Neural progenitor cell (in vitro differentiated cells): ENCODE measurements around the gene TNFSF12. TPM values are rescaled to one million over a fixed set of nuclear protein-coding genes. Genes with fewer than 3 reads are reported as not detected.

Experiments used
- DNase-seq: peaks from one replicate; pipeline ENCODE4 v3.0.0-alpha.2; 2016; ENCODE audit warnings: low spot score
- H2AFZ ChIP-seq: fragments of 200-600 bp; sonication (generic); replicated peaks from 2 replicates; pipeline ENCODE4 v1.6.1; 2016; ENCODE audit warnings: antibody characterized with exemption
- H3F3A ChIP-seq: fragments of 200-600 bp; sonication (generic); 2 replicates; pipeline ENCODE4 v1.6.1; 2016; ENCODE audit warnings: antibody characterized with exemption, low read depth
- H3K27ac ChIP-seq: fragments of 200-600 bp; sonication (generic); 2 replicates; pipeline ENCODE4 v1.5.1; 2016; ENCODE audit warnings: mild to moderate bottlenecking
- H3K27me3 ChIP-seq: fragments of 200-600 bp; sonication (generic); 2 replicates; pipeline ENCODE4 v1.6.1; 2016; ENCODE audit warnings: mild to moderate bottlenecking, moderate library complexity
- H3K36me3 ChIP-seq: fragments of 200-600 bp; sonication (generic); 2 replicates; pipeline ENCODE4 v1.5.1; 2016
- H3K4me1 ChIP-seq: fragments of 200-600 bp; sonication (generic); 2 replicates; pipeline ENCODE4 v1.6.1; 2016; ENCODE audit warnings: mixed run types
- H3K4me2 ChIP-seq: fragments of 200-600 bp; sonication (generic); 2 replicates; pipeline ENCODE4 v1.6.1; 2016
- H3K4me3 ChIP-seq: fragments of 200-600 bp; sonication (generic); 2 replicates; pipeline ENCODE4 v1.5.1; 2016
- H3K79me2 ChIP-seq: fragments of 200-600 bp; sonication (generic); 2 replicates; pipeline ENCODE4 v1.6.1; 2016; ENCODE audit warnings: low read depth
- H3K9ac ChIP-seq: fragments of 200-600 bp; sonication (generic); 2 replicates; pipeline ENCODE4 v1.6.1; 2016
- H3K9me3 ChIP-seq: fragments of 200-600 bp; sonication (generic); 2 replicates; pipeline ENCODE4 v1.5.1; 2016; ENCODE audit warnings: low read depth
- H4K20me1 ChIP-seq: fragments of 200-600 bp; sonication (generic); 2 replicates; pipeline ENCODE4 v1.6.1; 2016; ENCODE audit warnings: low read depth
- H3K27ac Mint-ChIP-seq: 3 replicates; pipeline ENCODE4 v1.8.0; 2021; ENCODE audit warnings: mixed read lengths
- H3K27me3 Mint-ChIP-seq: 2 replicates; pipeline ENCODE4 v1.8.0; 2022; ENCODE audit warnings: low read depth, mild to moderate bottlenecking, inconsistent platforms, moderate library complexity, mixed read lengths; ENCODE audit not compliant: insufficient read depth
- H3K36me3 Mint-ChIP-seq: 3 replicates; pipeline ENCODE4 v1.8.0; 2021; ENCODE audit warnings: mixed read lengths
- H3K4me1 Mint-ChIP-seq: 3 replicates; pipeline ENCODE4 v1.8.0; 2021; ENCODE audit warnings: mixed read lengths
- H3K4me3 Mint-ChIP-seq: 3 replicates; pipeline ENCODE4 v1.8.0; 2021; ENCODE audit warnings: mild to moderate bottlenecking, moderate library complexity, mixed read lengths
- H3K9me3 Mint-ChIP-seq: 3 replicates; pipeline ENCODE4 v1.8.0; 2020; ENCODE audit warnings: mixed read lengths
- EZH2 ChIP-seq: fragments of 200-600 bp; sonication (generic); IDR thresholded peaks from 2 replicates; pipeline ENCODE4 v1.6.1; 2017; ENCODE audit warnings: antibody characterized with exemption, mild to moderate bottlenecking, moderate library complexity
- EZH2phosphoT487 ChIP-seq: fragments of 200-600 bp; sonication (generic); IDR thresholded peaks from 2 replicates; pipeline ENCODE4 v1.6.1; 2017; ENCODE audit warnings: antibody characterized with exemption
- small RNA-seq: library from RNA; depleted of rRNA; stranded (forward); fragments of <200 nt; gene quantifications from one replicate; pipeline ENCODE3, GENCODE V24; 2015
- total RNA-seq: library from RNA; depleted of rRNA; stranded (reverse); fragments of >200 nt; gene quantifications from 2 replicates; pipeline ENCODE4 v1.2.3, GENCODE V29; 2015; ENCODE audit warnings: low replicate concordance
- TF ChIP-seq, protein P1 (sequence below): fragments of 200-600 bp; sonication (generic); IDR thresholded peaks from 2 replicates; pipeline ENCODE4 v1.5.1; 2017; ENCODE audit warnings: antibody characterized with exemption, mild to moderate bottlenecking

Gene TNFSF12
- total RNA-seq, 1 donor from 2014 or later, result 0.75 TPM

DNA sequence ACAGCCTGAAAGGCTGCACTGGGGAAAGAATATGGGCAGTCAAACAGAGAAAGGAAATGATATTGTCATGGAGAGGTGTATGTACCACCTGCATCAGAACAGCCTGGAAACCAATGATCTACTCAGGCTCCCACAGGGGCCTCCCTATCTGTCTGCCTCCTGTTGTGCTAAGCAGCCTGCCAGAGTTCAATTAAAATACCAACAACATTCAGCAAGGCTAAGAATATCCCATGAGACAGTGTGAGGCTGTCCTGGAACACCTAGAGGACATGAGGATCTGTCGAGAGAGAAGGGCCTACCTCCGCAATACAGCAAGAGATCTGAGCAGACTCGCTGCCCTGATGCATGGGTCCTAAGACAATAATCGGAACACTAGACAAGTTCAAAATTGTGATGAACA, 57.4 kb downstream of the TNFSF12 start:
- H3K4me3 Mint-ChIP-seq, result no peak overlapping the region

More for the DNA sequence above, 57.4 kb downstream of the TNFSF12 start:
- H3K4me1 ChIP-seq, result no peaks in the 10 kb centered on the region
- no peak overlapping the region for H2AFZ ChIP-seq
- TF ChIP-seq, protein P1, sequence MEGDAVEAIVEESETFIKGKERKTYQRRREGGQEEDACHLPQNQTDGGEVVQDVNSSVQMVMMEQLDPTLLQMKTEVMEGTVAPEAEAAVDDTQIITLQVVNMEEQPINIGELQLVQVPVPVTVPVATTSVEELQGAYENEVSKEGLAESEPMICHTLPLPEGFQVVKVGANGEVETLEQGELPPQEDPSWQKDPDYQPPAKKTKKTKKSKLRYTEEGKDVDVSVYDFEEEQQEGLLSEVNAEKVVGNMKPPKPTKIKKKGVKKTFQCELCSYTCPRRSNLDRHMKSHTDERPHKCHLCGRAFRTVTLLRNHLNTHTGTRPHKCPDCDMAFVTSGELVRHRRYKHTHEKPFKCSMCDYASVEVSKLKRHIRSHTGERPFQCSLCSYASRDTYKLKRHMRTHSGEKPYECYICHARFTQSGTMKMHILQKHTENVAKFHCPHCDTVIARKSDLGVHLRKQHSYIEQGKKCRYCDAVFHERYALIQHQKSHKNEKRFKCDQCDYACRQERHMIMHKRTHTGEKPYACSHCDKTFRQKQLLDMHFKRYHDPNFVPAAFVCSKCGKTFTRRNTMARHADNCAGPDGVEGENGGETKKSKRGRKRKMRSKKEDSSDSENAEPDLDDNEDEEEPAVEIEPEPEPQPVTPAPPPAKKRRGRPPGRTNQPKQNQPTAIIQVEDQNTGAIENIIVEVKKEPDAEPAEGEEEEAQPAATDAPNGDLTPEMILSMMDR, result no peak
- TF ChIP-seq EZH2phosphoT487 (no peak), EZH2 (no peak)
- peaks cover 58% of the 10 kb centered on the region for H4K20me1 ChIP-seq
- H3K9me3 Mint-ChIP-seq, result no peaks in the 10 kb centered on the region
- no peak overlapping the region for H3K27ac Mint-ChIP-seq
- no peak overlapping the region for H3K27ac ChIP-seq
- no peaks in the 10 kb centered on the region for H3K9me3 ChIP-seq
- peaks cover 10% of the 10 kb centered on the region for H3K4me1 Mint-ChIP-seq
- no peaks in the 10 kb centered on the region for H3K27me3 Mint-ChIP-seq
- peaks cover 54% of the 10 kb centered on the region for H3K79me2 ChIP-seq
- H3F3A ChIP-seq, result no peaks in the 10 kb centered on the region
- H3K36me3 Mint-ChIP-seq, result peaks cover 44% of the 10 kb centered on the region
- H3K36me3 ChIP-seq, result peaks cover 6% of the 10 kb centered on the region
- no peak overlapping the region for H3K4me2 ChIP-seq
- H3K27me3 ChIP-seq, result no peaks in the 10 kb centered on the region
- no peak overlapping the region for H3K4me3 ChIP-seq
- no peak for DNase-seq
- H3K9ac ChIP-seq, result no peak overlapping the region

Small RNAs within 50 kb of the gene (small RNA-seq; reads per million reads assigned to genes)
- gene CD68, result 0.09 reads per million
- not detected for gene RF00019
- gene SNORA48, result not detected
- not detected for gene SNORD10

Other genes starting within 250 kb of the TNFSF12 start
- 251 and 370 TPM in 2 replicates for gene EIF5A, start 241.4 kb upstream of the TNFSF12 start, total RNA-seq
- gene GPS2, start 233.7 kb upstream of the TNFSF12 start, total RNA-seq, result 20.5 and 41.8 TPM in 2 replicates
- 5.1 and 26.3 TPM in 2 replicates for gene NEURL4, start 219.7 kb upstream of the TNFSF12 start, total RNA-seq
- 0.65 and 2.7 TPM in 2 replicates for gene ACAP1, start 212.5 kb upstream of the TNFSF12 start, total RNA-seq
- 2.7 and 8.2 TPM in 2 replicates for gene KCTD11, start 196.9 kb upstream of the TNFSF12 start, total RNA-seq
- not detected in 2 replicates for gene TMEM95, start 193.9 kb upstream of the TNFSF12 start, total RNA-seq
- 1.8 and 4.0 TPM in 2 replicates for gene TNK1, start 168.0 kb upstream of the TNFSF12 start, total RNA-seq
- 6.6 and 17.5 TPM in 2 replicates for gene PLSCR3, start 154.5 kb upstream of the TNFSF12 start, total RNA-seq
- 72.0 and 152 TPM in 2 replicates for gene TMEM256, start 145.0 kb upstream of the TNFSF12 start, total RNA-seq
- gene NLGN2, start 141.2 kb upstream of the TNFSF12 start, total RNA-seq, result 13.9 and 36.5 TPM in 2 replicates
- gene SPEM1, start 128.7 kb upstream of the TNFSF12 start, total RNA-seq, result not detected in 2 replicates
- not detected in 2 replicates for gene SPEM2, start 123.4 kb upstream of the TNFSF12 start, total RNA-seq
- gene SPEM3, start 120.2 kb upstream of the TNFSF12 start, total RNA-seq, result not detected in 2 replicates
- gene TMEM102, start 113.6 kb upstream of the TNFSF12 start, total RNA-seq, result 1.0 and 1.6 TPM in 2 replicates
- gene FGF11, start 109.5 kb upstream of the TNFSF12 start, total RNA-seq, result 7.6 and 14.9 TPM in 2 replicates
- 7.4 and 7.5 TPM in 2 replicates for gene CHRNB1, start 104.0 kb upstream of the TNFSF12 start, total RNA-seq
- 5.4 and 15.5 TPM in 2 replicates for gene ZBTB4, start 69.4 kb upstream of the TNFSF12 start, total RNA-seq
- not detected in 2 replicates for gene SLC35G6, start 67.6 kb upstream of the TNFSF12 start, total RNA-seq
- 32.7 and 51.4 TPM in 2 replicates for gene POLR2A, start 64.7 kb upstream of the TNFSF12 start, total RNA-seq
- 0.37 TPM in 1 of 2 replicates, not detected in the other for gene TNFSF13, start 9.7 kb downstream of the TNFSF12 start, total RNA-seq
- 87.9 and 91.6 TPM in 2 replicates for gene SENP3, start 12.9 kb downstream of the TNFSF12 start, total RNA-seq
- 0.95 TPM in 1 of 2 replicates, not detected in the other for gene CD68, start 30.6 kb downstream of the TNFSF12 start, total RNA-seq
- 167 and 177 TPM in 2 replicates for gene MPDU1, start 34.8 kb downstream of the TNFSF12 start, total RNA-seq
- gene SOX15, start 41.0 kb downstream of the TNFSF12 start, total RNA-seq, result 0.51 and 7.6 TPM in 2 replicates
- 42.7 and 65.5 TPM in 2 replicates for gene FXR2, start 65.8 kb downstream of the TNFSF12 start, total RNA-seq
- gene SAT2, start 78.8 kb downstream of the TNFSF12 start, total RNA-seq, result 34.6 and 56.6 TPM in 2 replicates
- 0.46 TPM in 1 of 2 replicates, not detected in the other for gene SHBG, start 81.1 kb downstream of the TNFSF12 start, total RNA-seq
- 0.37 and 1.4 TPM in 2 replicates for gene ATP1B2, start 101.9 kb downstream of the TNFSF12 start, total RNA-seq
- gene TP53, start 138.4 kb downstream of the TNFSF12 start, total RNA-seq, result 54.9 and 69.7 TPM in 2 replicates
- gene WRAP53, start 139.4 kb downstream of the TNFSF12 start, total RNA-seq, result 12.6 and 22.8 TPM in 2 replicates
- gene EFNB3, start 156.1 kb downstream of the TNFSF12 start, total RNA-seq, result 5.8 and 17.7 TPM in 2 replicates
- gene DNAH2, start 168.7 kb downstream of the TNFSF12 start, total RNA-seq, result 0.09 and 0.28 TPM in 2 replicates